ENCODE data around the gene RORC. TPM values are rescaled to one million over a fixed set of nuclear protein-coding genes. Genes with fewer than 3 reads are reported as not detected.

The RORC gene
- total and polyA plus RNA-seq, 7 donors = 0.27 to 18.0 (median 3.9) TPM; not detected in 1

- 55 to 63% methylated on average over 6 of the region's 6 CpGs for WGBS, 2 donors
- Histone ChIP-seq H3K4me3 (no peak overlapping the region), H3K4me1 (no peaks in the 10 kb centered on the region), H3K27ac (no peak overlapping the region), H3K9me3 (no peaks in the 10 kb centered on the region), H3K27me3 (peaks cover 0 to 43% (median 6%) of the 10 kb centered on the region in 3 donors), H3K36me3 (no peaks in the 10 kb centered on the region)
- intact Hi-C loops (cut with DNase I) = no loop called here
- DNase-seq = peak; percentile 24
- TF ChIP-seq POLR2A (IDR thresholded peaks at IDR 0.05) (no peak), EP300 (IDR thresholded peaks at IDR 0.05) (no peak), CTCF (IDR thresholded peaks at IDR 0.05) (no peak), POLR2AphosphoS5 (IDR thresholded peaks at IDR 0.05) (no peak)
Measured at GRCh38 chr1:151846062-151846568, 14.5 kb upstream of the RORC start.

- WGBS, 2 donors = 74 to 85% methylated on average over 2 of the region's 2 CpGs
- H3K36me3 ChIP-seq = no peaks in the 10 kb centered on the region
- DNase-seq = no peak
- H3K4me1 ChIP-seq = peaks cover 0 to 18% (median 17%) of the 10 kb centered on the region in 4 donors
- intact Hi-C loops (cut with DNase I) = no loop called here
- no peak for TF ChIP-seq POLR2A (IDR thresholded peaks at IDR 0.05)
- TF ChIP-seq CTCF (IDR thresholded peaks at IDR 0.05) = no peak
- TF ChIP-seq EP300 (IDR thresholded peaks at IDR 0.05) = no peak
- TF ChIP-seq POLR2AphosphoS5 (IDR thresholded peaks at IDR 0.05) = no peak
- peaks cover 20 to 50% (median 26%) of the 10 kb centered on the region in 3 donors for H3K27me3 ChIP-seq
- H3K4me3 ChIP-seq = no peak overlapping the region
- H3K27ac ChIP-seq = no peak overlapping the region
- no peaks in the 10 kb centered on the region for H3K9me3 ChIP-seq
Measured at GRCh38 chr1:151843398-151843797, 11.8 kb upstream of the RORC start.

DNA sequence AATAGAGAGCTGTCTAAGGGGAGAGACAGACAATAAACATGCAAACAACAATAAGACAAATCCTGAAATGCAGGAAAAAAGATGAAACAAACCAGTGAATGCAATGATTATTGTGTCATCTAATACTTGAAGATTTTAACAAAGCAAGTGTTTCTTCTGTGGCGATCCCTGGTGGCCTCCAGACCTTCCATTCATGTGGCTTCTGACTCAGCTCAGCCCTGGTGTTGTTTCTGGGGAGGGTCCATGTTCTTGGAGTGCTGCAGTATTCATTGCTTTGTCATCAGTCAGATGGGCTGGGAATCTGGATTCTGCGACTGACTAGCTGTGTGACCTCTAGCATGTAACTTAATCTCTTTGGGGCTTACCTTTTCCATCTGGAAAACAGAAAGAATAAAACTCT is 9.5 kb upstream of the RORC start:
- 95 to 97% methylated on average over 2 of the region's 2 CpGs for WGBS, 2 donors
- Histone ChIP-seq H3K27me3 (peaks cover 30 to 58% (median 36%) of the 10 kb centered on the region in 3 donors), H3K4me3 (no peak overlapping the region), H3K27ac (no peak overlapping the region), H3K36me3 (no peaks in the 10 kb centered on the region), H3K4me1 (peaks cover 0 to 27% (median 25%) of the 10 kb centered on the region in 4 donors), H3K9me3 (no peaks in the 10 kb centered on the region)
- no peak for DNase-seq
- TF ChIP-seq POLR2AphosphoS5 (IDR thresholded peaks at IDR 0.05) (no peak), POLR2A (IDR thresholded peaks at IDR 0.05) (no peak), CTCF (IDR thresholded peaks at IDR 0.05) (no peak), EP300 (IDR thresholded peaks at IDR 0.05) (no peak)
- intact Hi-C loops (cut with DNase I) = no loop called here

DNA sequence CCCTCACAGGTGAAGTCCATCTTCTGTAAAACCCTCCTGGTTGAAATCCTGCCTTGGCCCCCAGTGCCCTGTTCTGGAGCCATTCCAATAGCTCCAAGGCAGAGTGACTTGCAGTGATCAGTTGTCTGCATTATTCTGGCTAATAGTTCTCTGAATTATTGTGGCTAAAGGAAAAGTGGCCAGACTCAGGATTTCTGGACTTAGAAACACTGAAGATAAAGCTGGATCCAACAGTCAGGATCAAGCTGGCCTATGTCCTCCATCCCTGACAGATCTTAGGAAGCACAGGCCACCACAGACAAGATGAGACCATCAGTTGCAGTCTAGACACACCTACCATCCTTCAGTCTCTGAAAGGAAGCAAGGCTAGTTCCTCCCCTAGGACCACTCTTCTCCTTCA is 8.8 kb upstream of the RORC start:
- intact Hi-C loops (cut with DNase I) = no loop called here
- Histone ChIP-seq H3K36me3 (no peaks in the 10 kb centered on the region), H3K27ac (peak overlapping the region in 2 of 4 donors; percentile 23 to 48), H3K4me1 (peaks cover 0 to 27% (median 25%) of the 10 kb centered on the region in 4 donors), H3K27me3 (peaks cover 30 to 59% (median 36%) of the 10 kb centered on the region in 3 donors), H3K9me3 (no peaks in the 10 kb centered on the region), H3K4me3 (no peak overlapping the region)
- DNase-seq = no peak
- TF ChIP-seq POLR2AphosphoS5 (IDR thresholded peaks at IDR 0.05) (no peak), CTCF (IDR thresholded peaks at IDR 0.05) (no peak), EP300 (IDR thresholded peaks at IDR 0.05) (no peak), POLR2A (IDR thresholded peaks at IDR 0.05) (no peak)

Data from sigmoid colon (tissue), 7 donors.